Esophagus muscularis mucosa (tissue), 3 donors: ENCODE measurements around the gene COL5A3.

Experiments used
- POLR2A ChIP-seq: fragments of 450-650 bp; IDR thresholded peaks from one replicate; pipeline ENCODE4 v1.6.1; 2017; ENCODE audit warnings: antibody characterized with exemption, moderate library complexity, mild to moderate bottlenecking, low read depth
- POLR2AphosphoS5 ChIP-seq, 2 donors: sonication (generic); formaldehyde crosslinking; IDR thresholded peaks; one replicate each; pipeline ENCODE4 v1.6.1; 2017; ENCODE audit warnings: antibody characterized with exemption in 2 of 2
- TF ChIP-seq, protein P1 (sequence below), 3 experiments: fragments of 200-600 bp in 2 of 3; fragments of 450-650 bp in 1 of 3; sonication (generic) in 2 of 3; IDR thresholded peaks; one replicate each; pipeline ENCODE4 v1.5.1; 2017 to 2019; ENCODE audit warnings: antibody characterized with exemption in 3 of 3, mild to moderate bottlenecking in 2 of 3, moderate library complexity in 1 of 3

- TF ChIP-seq POLR2A: no peak
- TF ChIP-seq, protein P1, sequence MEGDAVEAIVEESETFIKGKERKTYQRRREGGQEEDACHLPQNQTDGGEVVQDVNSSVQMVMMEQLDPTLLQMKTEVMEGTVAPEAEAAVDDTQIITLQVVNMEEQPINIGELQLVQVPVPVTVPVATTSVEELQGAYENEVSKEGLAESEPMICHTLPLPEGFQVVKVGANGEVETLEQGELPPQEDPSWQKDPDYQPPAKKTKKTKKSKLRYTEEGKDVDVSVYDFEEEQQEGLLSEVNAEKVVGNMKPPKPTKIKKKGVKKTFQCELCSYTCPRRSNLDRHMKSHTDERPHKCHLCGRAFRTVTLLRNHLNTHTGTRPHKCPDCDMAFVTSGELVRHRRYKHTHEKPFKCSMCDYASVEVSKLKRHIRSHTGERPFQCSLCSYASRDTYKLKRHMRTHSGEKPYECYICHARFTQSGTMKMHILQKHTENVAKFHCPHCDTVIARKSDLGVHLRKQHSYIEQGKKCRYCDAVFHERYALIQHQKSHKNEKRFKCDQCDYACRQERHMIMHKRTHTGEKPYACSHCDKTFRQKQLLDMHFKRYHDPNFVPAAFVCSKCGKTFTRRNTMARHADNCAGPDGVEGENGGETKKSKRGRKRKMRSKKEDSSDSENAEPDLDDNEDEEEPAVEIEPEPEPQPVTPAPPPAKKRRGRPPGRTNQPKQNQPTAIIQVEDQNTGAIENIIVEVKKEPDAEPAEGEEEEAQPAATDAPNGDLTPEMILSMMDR (IDR thresholded peaks at IDR 0.05): no peak
- no peak for TF ChIP-seq POLR2AphosphoS5 (IDR thresholded peaks at IDR 0.05)
Measured at GRCh38 chr19:9958379-9958821, 51.9 kb downstream of the COL5A3 start.
